Smooth muscle cell (in vitro differentiated cells): ENCODE results near the gene HSF5. TPM values are rescaled to one million over a fixed set of nuclear protein-coding genes. Genes with fewer than 3 reads are reported as not detected.

Experiments
- DNase-seq: peaks from one replicate; lab custom pipeline; 2025; ENCODE audit not compliant: unreplicated experiment; lab: John Stamatoyannopoulos, UW
- H2AFZ ChIP-seq: fragments of 200-600 bp; sonication (generic); 2 replicates; pipeline ENCODE4 v1.6.0; 2016; ENCODE audit warnings: antibody characterized with exemption, low read depth, mild to moderate bottlenecking
- H3F3A ChIP-seq: fragments of 200-600 bp; sonication (generic); 2 replicates; pipeline ENCODE4 v1.6.0; 2017; ENCODE audit warnings: antibody characterized with exemption, low read depth
- H3K27ac ChIP-seq: fragments of 200-600 bp; sonication (generic); 2 replicates; pipeline ENCODE4 v1.5.1; 2016; ENCODE audit warnings: low read depth, mild to moderate bottlenecking
- H3K27me3 ChIP-seq: fragments of 200-600 bp; sonication (generic); 2 replicates; pipeline ENCODE4 v1.6.1; 2016; ENCODE audit warnings: low read depth, mild to moderate bottlenecking
- H3K36me3 ChIP-seq: fragments of 200-600 bp; sonication (generic); 2 replicates; pipeline ENCODE4 v1.5.1; 2016; ENCODE audit warnings: low read depth
- H3K4me1 ChIP-seq: fragments of 200-600 bp; sonication (generic); 2 replicates; pipeline ENCODE4 v1.5.1; 2016; ENCODE audit warnings: low read depth
- H3K4me2 ChIP-seq: fragments of 200-600 bp; sonication (generic); 2 replicates; pipeline ENCODE4 v1.6.0; 2016; ENCODE audit warnings: mild to moderate bottlenecking
- H3K4me3 ChIP-seq: fragments of 200-600 bp; sonication (generic); 2 replicates; pipeline ENCODE4 v1.5.1; 2016; ENCODE audit warnings: mild to moderate bottlenecking
- H3K79me2 ChIP-seq: fragments of 200-600 bp; sonication (generic); 2 replicates; pipeline ENCODE4 v1.6.0; 2016; ENCODE audit warnings: low read depth, mild to moderate bottlenecking
- H3K9ac ChIP-seq: fragments of 200-600 bp; sonication (generic); 2 replicates; pipeline ENCODE4 v1.6.0; 2016; ENCODE audit warnings: low read depth
- H3K9me3 ChIP-seq: fragments of 200-600 bp; sonication (generic); replicated peaks from 2 replicates; pipeline ENCODE4 v1.5.1; 2016; ENCODE audit warnings: low read depth
- H4K20me1 ChIP-seq: fragments of 200-600 bp; sonication (generic); 2 replicates; pipeline ENCODE4 v1.6.0; 2016; ENCODE audit warnings: low read depth
- CTCF ChIP-seq: fragments of 200-600 bp; sonication (generic); IDR thresholded peaks from 2 replicates; pipeline ENCODE4 v1.5.1; 2017; ENCODE audit warnings: borderline replicate concordance, mild to moderate bottlenecking, antibody characterized with exemption; ENCODE audit not compliant: insufficient read depth, poor library complexity, severe bottlenecking
- WGBS: methylation state at CpG from one replicate; pipeline ENCODE4 v1.1.7; 2016; ENCODE audit warnings: low lambda C conversion rate; 5-methylcytosine and 5-hydroxymethylcytosine counted together
- polyA plus RNA-seq: library from polyadenylated mRNA; unstranded; fragments of >200 nt; fragmentation: Nextera tagmentation; extraction: Ambion mirVana; gene quantifications from 2 replicates; pipeline ENCODE4 v1.2.1, GENCODE V29; 2016
- total RNA-seq: library from RNA; depleted of rRNA; stranded (reverse); fragments of >200 nt; gene quantifications from 2 replicates; pipeline ENCODE4 v1.2.3, GENCODE V29; 2014

The HSF5 gene
- total and polyA plus RNA-seq, 2 experiments from 2014 or later = not detected

DNA sequence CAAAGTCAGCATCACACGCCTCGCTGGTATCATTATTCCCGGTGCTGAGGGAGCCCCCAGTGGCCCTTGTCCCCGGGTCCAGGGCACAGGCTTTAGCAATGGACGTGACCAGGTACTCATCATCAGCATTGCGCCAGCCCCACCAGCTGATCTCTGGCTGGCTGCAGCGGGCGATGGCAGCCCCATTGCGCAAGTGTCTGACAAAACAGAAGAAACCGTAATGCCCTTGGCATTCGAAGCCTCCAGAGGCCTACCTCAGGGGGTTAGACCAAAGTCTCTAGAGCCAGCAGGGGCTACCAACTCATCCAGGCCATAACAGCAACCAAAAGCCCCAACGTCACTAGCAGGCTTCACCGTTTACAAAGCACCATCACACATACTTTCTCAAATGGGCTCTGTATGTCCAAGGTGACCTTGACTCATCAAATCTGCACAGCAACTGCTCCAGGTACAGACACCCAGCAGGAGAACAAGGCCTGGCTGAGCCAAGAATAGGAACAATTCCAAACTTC is 19.0 kb upstream of the HSF5 start:
- H3K9me3 ChIP-seq = no peaks in the 10 kb centered on the region
- no peak overlapping the region for H3K9ac ChIP-seq
- no peak overlapping the region for H2AFZ ChIP-seq
- H3K4me1 ChIP-seq = no peaks in the 10 kb centered on the region
- WGBS = 97% methylated on average over 13 of the region's 13 CpGs
- no peak overlapping the region for H3K4me2 ChIP-seq
- H3K27me3 ChIP-seq = no peaks in the 10 kb centered on the region
- no peaks in the 10 kb centered on the region for H3K79me2 ChIP-seq
- no peaks in the 10 kb centered on the region for H4K20me1 ChIP-seq
- no peak overlapping the region for H3K4me3 ChIP-seq
- H3F3A ChIP-seq = no peaks in the 10 kb centered on the region
- peaks cover 5% of the 10 kb centered on the region for H3K36me3 ChIP-seq
- no peak for TF ChIP-seq CTCF
- no peak for DNase-seq
- H3K27ac ChIP-seq = no peak overlapping the region

DNA sequence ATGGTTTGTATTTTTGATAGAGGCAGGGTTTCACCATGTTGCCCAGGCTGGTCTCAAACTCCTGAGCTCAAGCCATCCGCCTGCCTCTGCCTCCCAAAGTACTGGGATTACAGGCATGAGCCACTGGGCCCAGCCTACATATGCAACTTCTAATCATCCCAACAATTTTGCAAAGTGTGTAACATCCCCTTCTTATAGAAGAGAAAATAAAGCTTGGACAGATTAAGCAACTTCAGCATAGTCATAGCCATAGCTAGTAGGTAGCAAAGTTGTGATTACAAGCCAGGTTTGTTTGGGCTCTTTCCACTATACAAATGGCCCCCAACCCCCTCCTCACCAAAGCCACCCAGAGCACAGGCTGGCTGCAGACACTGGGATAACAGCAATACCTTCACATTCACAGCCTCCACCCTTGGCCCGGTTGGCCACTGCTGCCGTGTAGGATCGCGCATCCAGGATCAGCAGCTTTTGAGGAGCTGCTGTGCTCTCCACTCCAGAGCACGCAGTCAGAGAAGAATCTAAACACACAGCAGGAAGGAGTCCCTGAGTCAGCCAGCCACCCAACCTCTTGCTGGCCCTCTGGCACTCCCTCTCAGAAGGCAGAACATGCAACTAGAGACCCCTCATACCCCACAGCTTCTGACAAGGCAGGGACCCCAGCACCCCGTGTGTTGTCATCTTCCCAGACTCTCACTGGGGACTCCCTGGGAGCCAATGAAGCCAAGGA is 18.3 kb upstream of the HSF5 start:
- H3K27me3 ChIP-seq = no peaks in the 10 kb centered on the region
- H2AFZ ChIP-seq = no peak overlapping the region
- H3K9ac ChIP-seq = no peak overlapping the region
- no peaks in the 10 kb centered on the region for H3K4me1 ChIP-seq
- H3K36me3 ChIP-seq = peaks cover 5% of the 10 kb centered on the region
- no peaks in the 10 kb centered on the region for H3K79me2 ChIP-seq
- H3K4me3 ChIP-seq = no peak overlapping the region
- no peaks in the 10 kb centered on the region for H3F3A ChIP-seq
- no peaks in the 10 kb centered on the region for H3K9me3 ChIP-seq
- TF ChIP-seq CTCF = no peak
- H3K27ac ChIP-seq = no peak overlapping the region
- no peak for DNase-seq
- H3K4me2 ChIP-seq = no peak overlapping the region
- 97% methylated on average over 7 of the region's 7 CpGs for WGBS
- H4K20me1 ChIP-seq = no peaks in the 10 kb centered on the region

DNA sequence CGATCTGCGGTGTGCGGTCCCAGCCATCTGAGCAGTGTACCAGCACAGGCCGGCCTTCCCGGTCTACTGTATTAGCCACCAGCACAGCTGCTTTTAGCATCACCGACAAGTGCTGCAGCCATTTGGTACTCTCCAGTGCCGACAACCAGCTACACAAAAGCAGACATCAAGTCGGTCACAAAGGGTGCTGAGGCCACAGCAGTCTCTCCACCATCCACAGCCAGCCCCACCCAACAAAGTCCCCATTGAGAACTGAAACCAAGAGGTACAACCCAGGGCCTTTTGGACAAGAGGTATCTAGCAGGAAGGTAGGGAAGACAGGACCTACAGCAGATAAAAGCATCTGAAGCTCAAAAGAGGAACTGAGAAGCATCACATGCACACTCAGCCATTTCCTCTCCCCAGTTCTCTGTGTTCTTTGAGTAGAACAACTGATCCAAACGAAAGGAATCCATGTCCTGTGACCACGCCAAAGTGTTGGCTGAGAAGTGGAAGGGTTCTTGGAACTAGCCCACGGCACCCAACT is 16.7 kb upstream of the HSF5 start:
- H2AFZ ChIP-seq = no peak overlapping the region
- H3K36me3 ChIP-seq = peaks cover 9% of the 10 kb centered on the region
- 95% methylated on average over 11 of the region's 11 CpGs for WGBS
- H3K27ac ChIP-seq = no peak overlapping the region
- TF ChIP-seq CTCF = no peak
- H3K4me1 ChIP-seq = no peaks in the 10 kb centered on the region
- no peak overlapping the region for H3K9ac ChIP-seq
- no peaks in the 10 kb centered on the region for H3F3A ChIP-seq
- DNase-seq = no peak
- H3K79me2 ChIP-seq = no peaks in the 10 kb centered on the region
- H4K20me1 ChIP-seq = no peaks in the 10 kb centered on the region
- H3K4me2 ChIP-seq = no peak overlapping the region
- no peaks in the 10 kb centered on the region for H3K27me3 ChIP-seq
- H3K4me3 ChIP-seq = no peak overlapping the region
- no peaks in the 10 kb centered on the region for H3K9me3 ChIP-seq
